ENCODE measurements around the gene TINAG.

The TINAG gene, protein sequence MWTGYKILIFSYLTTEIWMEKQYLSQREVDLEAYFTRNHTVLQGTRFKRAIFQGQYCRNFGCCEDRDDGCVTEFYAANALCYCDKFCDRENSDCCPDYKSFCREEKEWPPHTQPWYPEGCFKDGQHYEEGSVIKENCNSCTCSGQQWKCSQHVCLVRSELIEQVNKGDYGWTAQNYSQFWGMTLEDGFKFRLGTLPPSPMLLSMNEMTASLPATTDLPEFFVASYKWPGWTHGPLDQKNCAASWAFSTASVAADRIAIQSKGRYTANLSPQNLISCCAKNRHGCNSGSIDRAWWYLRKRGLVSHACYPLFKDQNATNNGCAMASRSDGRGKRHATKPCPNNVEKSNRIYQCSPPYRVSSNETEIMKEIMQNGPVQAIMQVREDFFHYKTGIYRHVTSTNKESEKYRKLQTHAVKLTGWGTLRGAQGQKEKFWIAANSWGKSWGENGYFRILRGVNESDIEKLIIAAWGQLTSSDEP

DNA sequence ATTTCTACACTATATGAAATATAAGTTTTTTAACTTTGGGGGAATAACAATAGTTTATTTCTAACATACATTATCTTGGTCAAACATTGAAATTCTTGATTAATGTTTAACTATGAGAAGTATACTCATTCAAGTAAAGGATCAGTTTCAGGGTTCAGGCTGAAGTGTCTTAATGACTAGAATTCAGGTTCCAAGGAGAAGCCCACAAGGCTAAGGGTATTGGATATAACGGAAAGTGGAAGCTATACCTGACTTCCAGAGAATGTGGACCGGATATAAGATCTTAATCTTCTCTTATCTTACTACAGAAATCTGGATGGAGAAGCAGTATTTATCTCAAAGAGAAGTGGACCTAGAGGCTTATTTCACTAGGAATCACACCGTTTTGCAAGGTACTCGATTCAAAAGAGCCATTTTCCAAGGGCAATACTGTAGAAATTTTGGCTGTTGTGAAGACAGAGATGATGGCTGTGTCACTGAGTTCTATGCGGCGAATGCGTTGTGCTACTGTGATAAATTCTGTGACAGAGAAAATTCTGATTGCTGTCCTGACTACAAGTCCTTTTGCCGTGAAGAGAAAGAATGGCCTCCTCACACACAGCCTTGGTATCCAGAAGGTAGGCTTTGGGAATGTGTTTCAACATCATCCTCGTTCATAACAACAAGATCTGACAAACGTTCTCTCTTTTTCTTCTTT is at the start of gene TINAG:
TINAG (plus strand) TSS at position 153 of the 697 bp plus-strand sequence; CDS start at position 263, 110 bp downstream.
- DNase-seq: no peak
- no peak for TF ChIP-seq GATA1 (IDR thresholded peaks at IDR 0.05; ENCODE audit: low read depth, low read length)
- no peak for TF ChIP-seq POLR2A (IDR thresholded peaks at IDR 0.05; ENCODE audit: low read length)

DNA sequence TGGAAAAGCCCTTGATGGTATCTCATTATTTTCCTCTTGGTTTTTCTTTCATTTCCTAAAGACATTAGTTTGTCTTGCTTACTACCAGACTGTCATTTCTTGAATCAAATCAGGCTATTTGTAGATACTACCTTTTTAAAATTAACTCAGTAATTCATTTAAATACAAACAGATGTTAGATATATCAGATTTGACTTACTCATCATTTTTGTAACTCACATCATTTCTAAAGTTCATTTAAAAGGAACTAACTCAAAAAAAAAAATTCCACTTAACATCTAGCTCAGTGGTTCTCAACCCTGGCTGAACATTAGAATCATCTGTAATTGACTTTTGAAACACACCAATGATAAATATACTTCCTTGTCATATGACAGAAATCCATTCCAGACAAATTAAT is 48.2 kb upstream of the TINAG start:
- no peak for DNase-seq
- TF ChIP-seq POLR2A (IDR thresholded peaks at IDR 0.05; ENCODE audit: low read length): no peak
- no peak for TF ChIP-seq GATA1 (IDR thresholded peaks at IDR 0.05; ENCODE audit: low read depth, low read length)

DNA sequence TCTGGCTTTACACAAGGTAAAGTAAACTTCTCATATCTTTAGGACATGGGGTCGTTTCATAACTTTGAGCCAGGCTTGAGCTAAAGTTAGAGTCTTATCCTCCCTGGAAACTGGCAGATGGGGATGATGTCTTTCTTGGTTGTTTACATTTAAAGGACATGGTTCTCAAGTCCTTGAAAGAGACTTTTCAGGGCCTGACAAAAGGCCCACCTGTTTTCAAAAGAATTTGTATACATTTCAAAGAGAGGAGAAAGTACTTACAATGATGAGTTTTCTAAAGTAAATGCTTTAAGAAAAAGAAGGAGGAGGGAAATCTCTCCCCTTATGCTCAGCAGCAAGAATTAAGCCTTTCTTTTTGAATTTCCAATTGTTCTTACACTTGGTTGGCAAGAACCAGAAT is 45.7 kb upstream of the TINAG start:
- TF ChIP-seq POLR2A (IDR thresholded peaks at IDR 0.05; ENCODE audit: low read length) (no peak), GATA1 (IDR thresholded peaks at IDR 0.05; ENCODE audit: low read depth, low read length) (no peak)
- no peak for DNase-seq

DNA sequence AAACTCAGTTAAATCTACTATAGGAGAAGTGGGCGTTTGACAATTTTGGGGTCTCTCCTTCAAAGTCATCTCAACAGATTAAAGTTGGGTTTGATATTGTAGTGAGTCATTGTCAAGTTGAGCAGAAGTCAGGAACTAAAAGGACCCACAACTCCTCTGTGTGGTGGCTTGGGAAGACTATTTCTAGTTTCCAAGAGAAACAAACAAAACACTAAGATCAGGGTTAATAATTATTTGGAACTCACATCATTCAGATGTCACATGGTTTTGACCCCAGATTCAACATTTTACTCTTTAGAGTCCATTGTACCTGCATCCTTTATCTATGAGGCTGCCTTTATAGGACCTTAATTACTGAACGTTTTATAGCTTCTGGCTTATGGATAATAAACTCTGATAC is 45.3 kb upstream of the TINAG start:
- DNase-seq: no peak
- TF ChIP-seq POLR2A (IDR thresholded peaks at IDR 0.05; ENCODE audit: low read length) (no peak), GATA1 (IDR thresholded peaks at IDR 0.05; ENCODE audit: low read depth, low read length) (no peak)

DNA sequence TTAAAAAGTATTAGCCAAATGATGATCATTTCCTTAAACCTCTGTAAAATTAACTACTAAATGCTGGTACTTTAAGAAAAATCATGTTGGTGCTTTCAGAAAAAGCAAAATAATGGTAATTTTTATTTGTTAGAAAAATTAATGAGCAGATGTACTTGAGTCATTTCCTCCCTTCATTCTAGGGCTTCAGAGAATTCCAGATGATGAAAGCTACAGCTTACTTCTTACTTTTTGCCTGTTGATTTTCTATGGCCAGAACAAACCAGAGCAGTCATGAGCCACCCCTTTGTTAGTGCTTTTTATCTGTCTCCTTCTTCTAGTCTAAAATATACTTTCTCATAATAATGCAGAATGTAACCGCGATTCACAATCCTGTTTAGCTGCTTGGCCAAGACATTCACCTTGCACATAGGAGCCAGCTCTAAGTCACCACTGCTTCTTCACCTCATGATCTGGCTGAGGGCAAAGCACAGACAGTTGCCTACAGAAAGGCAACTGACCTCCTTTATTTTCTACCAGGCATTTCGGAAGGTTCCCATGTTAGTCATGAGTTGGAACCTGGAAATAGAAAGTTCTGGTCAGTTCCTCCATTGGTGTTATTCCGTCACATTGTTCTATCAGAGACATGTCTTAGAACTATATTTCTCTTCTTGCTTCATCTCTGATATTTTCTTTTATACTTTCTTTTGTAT is 43.5 kb upstream of the TINAG start:
- no peak for TF ChIP-seq POLR2A (IDR thresholded peaks at IDR 0.05; ENCODE audit: low read length)
- no peak for TF ChIP-seq GATA1 (IDR thresholded peaks at IDR 0.05; ENCODE audit: low read depth, low read length)

DNA sequence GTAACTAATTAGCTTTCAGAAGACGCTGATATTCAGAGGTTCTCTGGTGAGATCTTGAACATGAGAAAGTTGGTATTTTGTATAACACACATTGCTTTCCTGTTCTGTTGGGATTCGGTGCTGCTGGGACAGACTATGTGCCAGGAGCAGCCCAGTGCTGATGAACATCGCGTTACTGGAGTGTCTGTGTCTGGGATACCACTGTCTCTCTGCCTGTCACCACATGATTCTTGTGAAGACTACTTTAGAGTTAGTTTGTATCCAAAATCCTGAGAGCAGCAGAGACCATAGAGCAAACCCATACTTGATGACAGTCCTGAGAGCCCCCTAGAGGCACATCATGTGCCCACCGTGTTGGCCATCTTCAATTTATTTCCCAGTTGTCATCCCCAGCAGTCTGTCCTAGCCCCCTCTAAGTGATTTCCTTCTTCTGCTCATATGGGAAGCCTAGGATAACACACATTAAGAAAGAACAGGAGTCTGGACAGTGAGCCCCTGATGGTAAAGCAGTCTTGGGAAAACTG is 41.8 kb upstream of the TINAG start:
- no peak for TF ChIP-seq GATA1 (IDR thresholded peaks at IDR 0.05; ENCODE audit: low read depth, low read length)
- no peak for TF ChIP-seq POLR2A (IDR thresholded peaks at IDR 0.05; ENCODE audit: low read length)
- DNase-seq: no peak

More for the DNA sequence above, 43.5 kb upstream of the TINAG start:
- no peak for DNase-seq

DNA sequence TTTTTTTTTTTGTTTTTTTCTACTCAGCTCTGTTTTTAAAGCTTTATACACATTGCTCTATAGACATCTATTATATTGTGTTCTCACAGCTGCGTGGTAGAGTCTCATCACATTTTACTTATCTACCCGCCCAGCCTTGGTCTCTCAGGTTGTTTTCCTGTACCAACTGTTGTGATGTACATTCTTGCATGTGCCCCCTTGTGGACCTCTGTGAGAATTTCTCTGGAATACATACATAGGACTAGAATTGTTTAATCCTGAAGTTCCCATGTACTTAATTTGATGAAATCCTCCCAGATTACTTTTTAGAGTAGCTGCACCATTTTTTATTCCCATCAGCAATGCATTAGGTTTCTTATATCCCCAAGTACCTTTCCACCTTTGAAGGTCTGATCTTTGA is 40.4 kb upstream of the TINAG start:
- DNase-seq: peak; percentile 30 to 34
- no peak for TF ChIP-seq GATA1 (IDR thresholded peaks at IDR 0.05; ENCODE audit: low read depth, low read length)
- no peak for TF ChIP-seq POLR2A (IDR thresholded peaks at IDR 0.05; ENCODE audit: low read length)

DNA sequence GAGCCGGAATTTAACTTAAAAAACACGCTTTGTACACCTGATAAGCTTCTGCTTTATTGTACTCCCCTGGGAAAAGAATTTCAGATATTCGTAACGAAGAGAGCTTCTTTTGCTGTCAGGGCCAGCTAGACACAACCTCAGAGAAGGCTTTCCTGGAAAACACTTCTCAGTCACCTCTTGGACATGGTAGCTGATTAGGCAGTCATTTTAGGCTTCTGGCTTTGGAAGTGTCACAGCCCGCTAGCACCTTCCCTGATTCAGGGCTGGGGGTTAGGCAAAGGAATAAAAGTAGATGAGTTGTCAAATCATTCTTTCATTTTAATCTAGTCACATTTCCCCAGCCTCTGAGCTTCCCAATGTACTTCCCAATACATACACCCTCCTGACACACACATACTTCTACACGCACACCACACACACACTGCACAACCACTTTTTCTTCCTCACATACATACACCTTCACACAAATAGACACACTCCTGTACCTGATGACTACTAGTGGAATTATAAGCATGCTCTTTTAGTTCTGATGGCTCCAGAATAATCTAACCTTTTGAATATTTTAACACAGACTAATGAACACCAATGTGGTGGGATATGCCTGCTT is 34.9 kb upstream of the TINAG start:
- TF ChIP-seq GATA1 (IDR thresholded peaks at IDR 0.05; ENCODE audit: low read depth, low read length): no peak
- no peak for TF ChIP-seq POLR2A (IDR thresholded peaks at IDR 0.05; ENCODE audit: low read length)
- DNase-seq: no peak

DNA sequence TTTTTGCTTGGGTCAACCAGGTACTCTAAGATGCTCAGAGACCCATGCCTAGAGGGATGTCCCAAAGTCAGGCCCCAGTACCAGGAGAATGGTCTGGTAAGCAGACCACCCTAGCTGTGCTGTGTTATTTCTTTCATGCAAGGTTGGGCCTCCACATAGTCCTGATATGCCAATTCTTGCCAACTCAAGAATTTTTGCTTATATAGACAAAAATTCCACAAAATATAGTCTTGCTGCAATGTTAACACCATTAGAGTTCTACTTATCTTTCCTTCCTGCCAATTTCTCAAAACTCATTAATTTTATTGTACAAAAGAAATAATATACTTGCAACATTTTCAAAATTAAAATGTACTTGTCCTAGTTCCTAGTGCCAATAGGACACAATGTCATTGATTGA is 33.9 kb upstream of the TINAG start:
- no peak for TF ChIP-seq POLR2A (IDR thresholded peaks at IDR 0.05; ENCODE audit: low read length)
- no peak for TF ChIP-seq GATA1 (IDR thresholded peaks at IDR 0.05; ENCODE audit: low read depth, low read length)
- no peak for DNase-seq

DNA sequence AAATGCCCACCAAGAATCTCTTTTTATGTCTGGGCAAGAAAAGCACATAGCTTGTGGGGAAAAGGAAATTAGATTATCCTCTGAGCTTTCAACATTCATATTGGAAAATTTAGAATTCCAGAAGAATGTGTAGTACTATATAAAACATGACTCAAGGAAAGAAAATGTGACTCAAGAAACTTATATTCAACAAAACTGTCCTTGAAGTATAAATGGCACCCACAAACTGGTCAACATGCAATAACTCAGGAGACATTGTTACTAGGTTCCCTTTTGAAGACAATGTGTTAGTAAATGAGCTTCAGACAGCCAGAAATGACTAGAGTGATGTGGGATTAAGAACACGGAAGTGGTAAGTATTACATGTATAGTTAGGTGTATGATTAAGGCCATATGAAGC is 26.1 kb upstream of the TINAG start:
- no peak for TF ChIP-seq POLR2A (IDR thresholded peaks at IDR 0.05; ENCODE audit: low read length)
- no peak for TF ChIP-seq GATA1 (IDR thresholded peaks at IDR 0.05; ENCODE audit: low read depth, low read length)
- DNase-seq: no peak

DNA sequence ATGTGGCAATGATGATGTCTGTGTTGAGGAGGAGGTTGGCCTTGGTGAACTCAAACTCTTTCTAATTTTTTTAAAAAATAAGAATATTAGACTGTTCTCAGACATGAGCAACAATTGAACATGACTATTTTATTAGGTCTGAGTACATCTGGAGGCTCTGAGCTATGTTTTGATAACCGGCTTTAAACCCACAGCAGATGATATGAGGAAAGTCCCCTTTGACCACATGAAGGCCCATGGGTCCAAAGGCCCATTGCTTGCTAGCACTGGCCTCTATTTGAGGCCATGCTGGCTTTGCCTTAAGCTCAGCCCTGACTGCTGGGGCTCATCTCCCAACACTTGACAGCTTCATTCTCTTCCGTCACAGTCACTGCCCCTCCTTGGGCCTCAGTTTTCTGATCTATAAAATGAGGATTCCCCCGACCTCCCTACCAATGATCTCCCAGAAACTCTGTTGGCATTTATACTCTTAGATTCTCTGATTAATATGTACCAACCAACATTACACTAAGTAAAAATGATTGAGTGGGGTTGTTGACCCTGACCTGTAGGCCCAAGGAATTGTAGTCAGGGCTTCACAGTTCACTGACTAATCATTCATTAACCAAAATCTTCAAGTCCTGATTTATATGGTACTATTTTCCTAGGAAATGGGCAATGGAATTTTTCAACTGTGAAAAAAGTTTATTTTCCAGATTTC is 23.9 kb upstream of the TINAG start:
- TF ChIP-seq GATA1 (IDR thresholded peaks at IDR 0.05; ENCODE audit: low read depth, low read length): no peak
- no peak for TF ChIP-seq POLR2A (IDR thresholded peaks at IDR 0.05; ENCODE audit: low read length)
- no peak for DNase-seq

DNA sequence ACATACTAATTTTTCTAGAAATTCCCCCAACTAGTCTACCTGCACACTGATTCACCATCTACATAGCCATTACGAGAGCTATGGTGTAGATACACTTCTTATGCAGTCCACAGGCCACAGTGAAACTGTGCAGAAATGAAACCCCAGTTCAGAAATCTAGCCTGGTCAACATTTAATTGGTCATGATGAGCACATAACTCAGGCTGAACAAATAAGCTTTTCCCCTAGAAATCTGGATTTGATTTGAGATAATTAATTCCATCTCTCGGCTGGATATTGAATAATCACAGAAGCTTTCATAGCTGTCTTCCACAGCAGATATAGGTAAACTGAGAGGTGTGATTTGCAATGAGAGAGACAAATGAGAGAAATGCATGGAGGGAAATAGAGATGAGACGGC is 22.6 kb upstream of the TINAG start:
- no peak for DNase-seq

DNA sequence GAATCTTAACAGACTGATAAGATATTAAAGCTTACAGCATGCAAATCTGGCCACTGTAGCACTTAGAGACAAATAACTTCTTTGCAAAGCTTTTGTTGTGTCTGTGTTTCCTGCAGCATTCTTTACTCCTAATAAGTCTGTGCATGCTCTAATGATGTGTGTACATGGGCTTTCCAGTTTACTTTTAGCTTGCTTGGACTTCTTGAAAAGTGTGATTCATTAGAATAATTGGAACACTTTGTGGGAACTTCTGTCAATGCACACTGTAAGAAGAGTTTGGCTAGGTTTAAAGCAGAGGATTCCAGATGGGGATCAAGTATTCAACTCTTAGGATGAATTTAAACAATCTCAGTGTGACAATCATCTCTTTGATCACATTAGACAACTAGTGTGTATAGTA is 22.1 kb upstream of the TINAG start:
- DNase-seq: no peak
- TF ChIP-seq POLR2A (IDR thresholded peaks at IDR 0.05; ENCODE audit: low read length): no peak
- no peak for TF ChIP-seq GATA1 (IDR thresholded peaks at IDR 0.05; ENCODE audit: low read depth, low read length)

More for the DNA sequence above, 22.6 kb upstream of the TINAG start:
- TF ChIP-seq GATA1 (IDR thresholded peaks at IDR 0.05; ENCODE audit: low read depth, low read length) (no peak), POLR2A (IDR thresholded peaks at IDR 0.05; ENCODE audit: low read length) (no peak)
